Sigmoid colon (tissue), 7 donors: ENCODE results near the gene HDAC4. TPM values are rescaled to one million over a fixed set of nuclear protein-coding genes. Genes with fewer than 3 reads are reported as not detected.

Experiments used
- DNase-seq: peaks from one replicate; pipeline ENCODE4 v3.0.0-alpha.2; 2019
- H3K27ac ChIP-seq, 4 donors: fragments of 200-600 bp; sonication (generic); one replicate each; pipeline ENCODE4 v1.5.1; 2016 to 2019; ENCODE audit warnings: mild to moderate bottlenecking in 1 of 4
- H3K27me3 ChIP-seq, 3 donors: fragments of 200-600 bp; sonication (generic); one replicate each; pipeline ENCODE4 v1.5.1; 2019; ENCODE audit warnings: mild to moderate bottlenecking in 1 of 3
- H3K36me3 ChIP-seq, 4 donors: fragments of 200-600 bp; sonication (generic); one replicate each; pipeline ENCODE4 v1.5.1; 2016 to 2019
- H3K4me1 ChIP-seq, 4 donors: fragments of 200-600 bp; sonication (generic); one replicate each; pipeline ENCODE4 v1.5.1; 2017 to 2019
- H3K4me3 ChIP-seq, 4 donors: fragments of 200-600 bp; sonication (generic); one replicate each; pipeline ENCODE4 v1.5.1; 2017 to 2019; ENCODE audit warnings: mild to moderate bottlenecking in 2 of 4, moderate library complexity in 1 of 4
- H3K9me3 ChIP-seq, 4 donors: fragments of 200-600 bp in 3 of 4; sonication (generic) in 3 of 4; one replicate each; pipeline versions ENCODE4 v1.5.1 to v1.6.1; 2013 to 2019
- CTCF ChIP-seq, 4 experiments: fragments of 450-650 bp in 3 of 4; fragments of 200-600 bp in 1 of 4; IDR thresholded peaks; one replicate each; pipeline ENCODE4 v1.5.1; 2016 to 2019; ENCODE audit warnings: antibody characterized with exemption in 4 of 4, mild to moderate bottlenecking in 3 of 4, moderate library complexity in 2 of 4
- EP300 ChIP-seq, 4 donors: sonication (generic); formaldehyde crosslinking; IDR thresholded peaks; one replicate each; pipeline ENCODE4 v1.6.1; 2017; ENCODE audit warnings: antibody characterized with exemption in 4 of 4
- POLR2A ChIP-seq, 2 donors: fragments of 450-650 bp; IDR thresholded peaks; one replicate each; pipeline ENCODE4 v1.6.1; 2016; ENCODE audit warnings: antibody characterized with exemption in 2 of 2, mild to moderate bottlenecking in 2 of 2, moderate library complexity in 2 of 2
- POLR2AphosphoS5 ChIP-seq, 4 donors: sonication (generic); formaldehyde crosslinking; IDR thresholded peaks; one replicate each; pipeline ENCODE4 v1.6.1; 2017; ENCODE audit warnings: antibody characterized with exemption in 4 of 4
- WGBS, 2 donors: extraction: QIAGEN DNeasy Blood & Tissue Kit; methylation state at CpG; one replicate each; pipeline ENCODE4 v1.1.7; 2013; 5-methylcytosine and 5-hydroxymethylcytosine counted together
- intact Hi-C: fragments of 100-400 bp; cut with DNase I; formaldehyde crosslinking; loops from one replicate; pipeline ENCODE4 v1.15.1; 2023
- polyA plus RNA-seq, 3 donors: library from polyadenylated mRNA; stranded (reverse); fragments of 200-250 nt; gene quantifications; one replicate each; pipeline ENCODE4 v1.2.3, GENCODE V29; 2013
- total RNA-seq, 4 donors: library from RNA; depleted of rRNA; stranded (reverse); fragments of >200 nt; gene quantifications; one replicate each; pipeline ENCODE4 v1.1.0, GENCODE V29; 2016
- donor health status: healthy with polysubstance abuse.
- donor health status: Bipolar disorder and iron deficiency.
- donor health status: healthy.

The HDAC4 gene
- total and polyA plus RNA-seq, 7 donors = 1.8 to 196 (median 77.0) TPM

- DNase-seq = peak; percentile 52
- Histone ChIP-seq H3K36me3 (no peaks in the 10 kb centered on the region), H3K4me3 (peak overlapping the region in 2 of 4 donors; percentile 9 to 36), H3K9me3 (no peaks in the 10 kb centered on the region), H3K27ac (peak overlapping the region in 3 of 4 donors; percentile 56 to 76 (median 63)), H3K27me3 (peaks cover 0 to 1% (median 0%) of the 10 kb centered on the region in 3 donors), H3K4me1 (peaks cover 0 to 28% (median 18%) of the 10 kb centered on the region in 4 donors)
- intact Hi-C loops = no loop called here
- 84 to 86% methylated on average over 25 of the region's 25 CpGs for WGBS, 2 donors
- no peak for TF ChIP-seq POLR2AphosphoS5 (IDR thresholded peaks at IDR 0.05)
- no peak for TF ChIP-seq POLR2A (IDR thresholded peaks at IDR 0.05)
- TF ChIP-seq CTCF (IDR thresholded peaks at IDR 0.05) = no peak
- no peak for TF ChIP-seq EP300 (IDR thresholded peaks at IDR 0.05)
These were observed 397.1 kb downstream of the HDAC4 start for GRCh38 chr2:239003624-239004273.

- intact Hi-C loops = no loop called here
- WGBS, 2 donors = 67 to 69% methylated on average over 13 of the region's 13 CpGs
- TF ChIP-seq CTCF (IDR thresholded peaks at IDR 0.05) (no peak), POLR2AphosphoS5 (IDR thresholded peaks at IDR 0.05) (no peak), EP300 (IDR thresholded peaks at IDR 0.05) (no peak), POLR2A (IDR thresholded peaks at IDR 0.05) (no peak)
- peaks cover 0 to 30% (median 18%) of the 10 kb centered on the region in 4 donors for H3K4me1 ChIP-seq
- DNase-seq = peak; percentile 66
- H3K9me3 ChIP-seq = no peaks in the 10 kb centered on the region
- H3K27me3 ChIP-seq = no peaks in the 10 kb centered on the region
- peak overlapping the region; percentile 21 to 76 (median 60) for H3K27ac ChIP-seq
- peak overlapping the region in 3 of 4 donors; percentile 9 to 36 (median 19) for H3K4me3 ChIP-seq
- H3K36me3 ChIP-seq = no peaks in the 10 kb centered on the region
These were observed 397.7 kb downstream of the HDAC4 start for GRCh38 chr2:239002954-239003623.

GRCh38 chr2:239002591-239002953 is 398.2 kb downstream of the HDAC4 start:
- H3K27ac ChIP-seq = peak overlapping the region; percentile 21 to 76 (median 60)
- H3K36me3 ChIP-seq = no peaks in the 10 kb centered on the region
- intact Hi-C loops = no loop called here
- H3K9me3 ChIP-seq = no peaks in the 10 kb centered on the region
- H3K4me1 ChIP-seq = peaks cover 0 to 30% (median 18%) of the 10 kb centered on the region in 4 donors
- H3K4me3 ChIP-seq = peak overlapping the region in 2 of 4 donors; percentile 19 to 36
- no peak for DNase-seq
- no peaks in the 10 kb centered on the region for H3K27me3 ChIP-seq
- no peak for TF ChIP-seq CTCF (IDR thresholded peaks at IDR 0.05)
- no peak for TF ChIP-seq POLR2A (IDR thresholded peaks at IDR 0.05)
- no peak for TF ChIP-seq EP300 (IDR thresholded peaks at IDR 0.05)
- TF ChIP-seq POLR2AphosphoS5 (IDR thresholded peaks at IDR 0.05) = no peak
- 67 to 73% methylated on average over 8 of the region's 8 CpGs for WGBS, 2 donors

GRCh38 chr2:239001794-239002193 is 399.0 kb downstream of the HDAC4 start:
- no peak for DNase-seq
- Histone ChIP-seq H3K9me3 (no peaks in the 10 kb centered on the region), H3K27me3 (no peaks in the 10 kb centered on the region), H3K4me1 (peaks cover 0 to 30% (median 18%) of the 10 kb centered on the region in 4 donors), H3K36me3 (no peaks in the 10 kb centered on the region), H3K27ac (no peak overlapping the region), H3K4me3 (no peak overlapping the region)
- TF ChIP-seq EP300 (IDR thresholded peaks at IDR 0.05) = no peak
- no peak for TF ChIP-seq POLR2AphosphoS5 (IDR thresholded peaks at IDR 0.05)
- TF ChIP-seq POLR2A (IDR thresholded peaks at IDR 0.05) = no peak
- no peak for TF ChIP-seq CTCF (IDR thresholded peaks at IDR 0.05)
- 84 to 91% methylated on average over 14 of the region's 14 CpGs for WGBS, 2 donors
- intact Hi-C loops = no loop called here
